Tibial nerve (tissue), 3 donors: ENCODE results near the gene CBX5.

ENCODE experiments used
- CTCF ChIP-seq, 5 experiments: fragments of 200-600 bp in 3 of 5; fragments of 450-650 bp in 2 of 5; sonication (generic) in 3 of 5; IDR thresholded peaks; one replicate each; pipeline ENCODE4 v1.5.1; 2016 to 2019; ENCODE audit warnings: antibody characterized with exemption in 5 of 5, mild to moderate bottlenecking in 3 of 5, moderate library complexity in 2 of 5
- POLR2A ChIP-seq, 2 donors: fragments of 450-650 bp; IDR thresholded peaks; one replicate each; pipeline ENCODE4 v1.6.1; 2017; ENCODE audit warnings: antibody characterized with exemption in 2 of 2, mild to moderate bottlenecking in 2 of 2, moderate library complexity in 2 of 2

GRCh38 chr12:54211920-54212319 lies 68.0 kb downstream of the CBX5 start:
- TF ChIP-seq POLR2A (IDR thresholded peaks at IDR 0.05): no peak
- TF ChIP-seq CTCF (IDR thresholded peaks at IDR 0.05): no peak
